Endothelial cell of umbilical vein (primary cell): Measurements from ENCODE around the gene UFD1. TPM values are rescaled to one million over a fixed set of nuclear protein-coding genes. Genes with fewer than 3 reads are reported as not detected.

Experiments
- BruUV-seq: library from RNA; stranded (reverse); fragments of 400-500 nt; replicated peaks from 2 replicates; lab custom pipeline; 2021; lab: Mats Ljungman, UMichigan
- CTCF ChIA-PET: fragments of 300-600, 350-600 bp; sonication (Branson Sonifier 250); formaldehyde crosslinking; loops from one replicate; lab custom pipeline; 2021; ENCODE audit warnings: antibody characterized with exemption, inconsistent platforms; lab: Charles Lee
- POLR2A ChIA-PET: fragments of 300-600, 350-600 bp; sonication (Branson Sonifier 250); formaldehyde crosslinking; loops from one replicate; lab custom pipeline; 2021; ENCODE audit warnings: antibody characterized with exemption, inconsistent platforms; lab: Charles Lee
- DNase-seq: peaks from one replicate; pipeline ENCODE4 v3.0.0-alpha.2; 2011; ENCODE audit warnings: low read depth, low spot score
- FAIRE-seq: peaks from 2 replicates; lab custom pipeline; 2011; peaks lifted over from hg19 to GRCh38; lab: Jason Lieb, UNC
- H2AFZ ChIP-seq: 2 replicates; pipeline ENCODE4 v1.6.0; 2012; ENCODE audit warnings: low read depth, low read length, control low read depth, inconsistent platforms
- H3K27ac ChIP-seq: 2 replicates; pipeline ENCODE4 v1.5.1; 2011; ENCODE audit warnings: low read depth, mild to moderate bottlenecking, control low read depth, low read length, moderate library complexity; ENCODE audit not compliant: insufficient read depth
- H3K27me3 ChIP-seq, 2 experiments: 2 replicates each; pipeline versions ENCODE4 v1.6.0 to v1.6.1; 2011; ENCODE audit warnings: low read length in 2 of 2, mixed read lengths in 1 of 2; ENCODE audit not compliant: control insufficient read depth in 2 of 2, insufficient read depth in 2 of 2
- H3K36me3 ChIP-seq, 2 experiments: 2 replicates in 1 of 2; 3 replicates in 1 of 2; pipeline ENCODE4 v1.5.1; 2011; ENCODE audit warnings: low read length in 2 of 2, mild to moderate bottlenecking in 1 of 2, moderate library complexity in 1 of 2; ENCODE audit not compliant: control insufficient read depth in 2 of 2, insufficient read depth in 2 of 2; ENCODE audit errors: extremely low read depth in 1 of 2
- H3K4me1 ChIP-seq: 3 replicates; pipeline ENCODE4 v1.5.1; 2011; ENCODE audit warnings: mild to moderate bottlenecking, low read length; ENCODE audit not compliant: control insufficient read depth, insufficient read depth; ENCODE audit errors: extremely low read depth
- H3K4me2 ChIP-seq: 2 replicates; pipeline ENCODE4 v1.6.1; 2011; ENCODE audit warnings: low read length, control low read depth, mixed read lengths; ENCODE audit not compliant: insufficient read depth
- H3K4me3 ChIP-seq, 3 experiments: fragments of 200-600 bp in 1 of 3; sonication (generic), shearing (Covaris generic) in 1 of 3; replicated peaks in 1 of 3; 2 replicates each; pipeline ENCODE4 v1.5.1; 2011 to 2016; ENCODE audit warnings: control low read depth in 3 of 3, low read length in 3 of 3, mild to moderate bottlenecking in 2 of 3, inconsistent platforms in 1 of 3, low read depth in 1 of 3, moderate library complexity in 1 of 3; ENCODE audit not compliant: insufficient read depth in 1 of 3
- H3K79me2 ChIP-seq: 2 replicates; pipeline ENCODE4 v1.6.0; 2012; ENCODE audit warnings: low read length, inconsistent platforms; ENCODE audit not compliant: control insufficient read depth, insufficient read depth
- H3K9ac ChIP-seq: replicated peaks from 2 replicates; pipeline ENCODE3; 2011; ENCODE audit warnings: low read length, control low read depth; ENCODE audit not compliant: insufficient read depth; ENCODE audit errors: extremely low read depth
- H3K9me1 ChIP-seq: replicated peaks from 3 replicates; pipeline ENCODE4 v1.6.0; 2011; ENCODE audit warnings: mild to moderate bottlenecking, low read length; ENCODE audit not compliant: control insufficient read depth, insufficient read depth; ENCODE audit errors: extremely low read depth
- H3K9me3 ChIP-seq: replicated peaks from 2 replicates; pipeline ENCODE4 v1.5.1; 2012; ENCODE audit warnings: low read length, inconsistent platforms; ENCODE audit not compliant: control insufficient read depth, insufficient read depth
- H4K20me1 ChIP-seq: replicated peaks from 2 replicates; pipeline ENCODE3; 2011; ENCODE audit warnings: mild to moderate bottlenecking, low read length; ENCODE audit not compliant: control insufficient read depth, insufficient read depth; ENCODE audit errors: extremely low read depth
- EZH2 ChIP-seq: IDR thresholded peaks from 2 replicates; pipeline ENCODE4 v1.6.1; 2012; ENCODE audit warnings: borderline replicate concordance, low read depth, mild to moderate bottlenecking, moderate library complexity, low read length, inconsistent platforms; ENCODE audit not compliant: severe bottlenecking
- FOS ChIP-seq: IDR thresholded peaks from 2 replicates; pipeline ENCODE4 v1.6.1; 2011; ENCODE audit warnings: mild to moderate bottlenecking, low read length, moderate library complexity, borderline replicate concordance; ENCODE audit not compliant: insufficient read depth
- GATA2 ChIP-seq: IDR thresholded peaks from 2 replicates; pipeline ENCODE4 v1.7.0; 2011; ENCODE audit warnings: low read depth, mild to moderate bottlenecking, moderate library complexity, mixed read lengths, low read length; ENCODE audit not compliant: insufficient read length, insufficient read depth
- JUN ChIP-seq: IDR thresholded peaks from 2 replicates; pipeline ENCODE4 v1.6.1; 2011; ENCODE audit warnings: borderline replicate concordance, low read depth; ENCODE audit not compliant: insufficient read length, insufficient read depth
- MYC ChIP-seq: IDR thresholded peaks from one replicate; pipeline ENCODE4 v1.6.1; 2011; ENCODE audit warnings: mild to moderate bottlenecking, low read depth, low read length
- POLR2A ChIP-seq: IDR thresholded peaks from 2 replicates; pipeline ENCODE4 v1.6.1; 2012; ENCODE audit warnings: low read depth, mild to moderate bottlenecking, control low read depth, low read length
- POLR2AphosphoS5 ChIP-seq: IDR thresholded peaks from 2 replicates; pipeline ENCODE4 v1.6.1; 2012; ENCODE audit warnings: low read depth, mild to moderate bottlenecking, control low read depth, low read length, moderate library complexity; ENCODE audit not compliant: insufficient read depth
- dilution Hi-C: fragments of 300-500 bp; cut with MboI; formaldehyde crosslinking; loops from one replicate; pipeline ENCODE4 v1.15.0; 2019; ENCODE audit warnings: low sequenced_read_pairs; ENCODE audit not compliant: extremely low pct_ligation_motif_present
- intact Hi-C: fragments of 100-400 bp; cut with micrococcal nuclease; formaldehyde crosslinking; loops from one replicate; pipeline ENCODE4 v1.10.0; 2022
- polyA plus RNA-seq, 4 experiments: library from polyadenylated mRNA; depleted of rRNA in 3 of 4; stranded (reverse) in 3 of 4; unstranded in 1 of 4; fragments of >200 nt; gene quantifications; 2 replicates each; pipeline versions ENCODE4 v1.2.1 to v1.2.3, GENCODE V29; 2011 to 2012; ENCODE audit warnings: missing spikeins in 1 of 4
- total RNA-seq: library from RNA; stranded (reverse); gene quantifications from 2 replicates; pipeline ENCODE4 v1.2.3, GENCODE V29; 2021
- TF ChIP-seq, protein P1 (sequence below): IDR thresholded peaks from 2 replicates; pipeline ENCODE4 v1.6.1; 2011; ENCODE audit not compliant: insufficient read depth, insufficient read length
- TF ChIP-seq, protein P2 (sequence below), 2 donors: IDR thresholded peaks; 1 replicate in 1 of 2; 2 replicates in 1 of 2; pipeline ENCODE4 v1.5.1; 2011; ENCODE audit warnings: low read length in 2 of 2, mild to moderate bottlenecking in 2 of 2, moderate library complexity in 2 of 2, control low read depth in 1 of 2, inconsistent platforms in 1 of 2, low read depth in 1 of 2; ENCODE audit not compliant: insufficient read depth in 1 of 2; ENCODE audit errors: extremely low read depth in 1 of 2

The UFD1 gene
- total and polyA plus RNA-seq, 2 donors (not counting 3 experiments of a cell fraction or from before 2014, with no cell fraction given), result 127 to 228 TPM

DNA sequence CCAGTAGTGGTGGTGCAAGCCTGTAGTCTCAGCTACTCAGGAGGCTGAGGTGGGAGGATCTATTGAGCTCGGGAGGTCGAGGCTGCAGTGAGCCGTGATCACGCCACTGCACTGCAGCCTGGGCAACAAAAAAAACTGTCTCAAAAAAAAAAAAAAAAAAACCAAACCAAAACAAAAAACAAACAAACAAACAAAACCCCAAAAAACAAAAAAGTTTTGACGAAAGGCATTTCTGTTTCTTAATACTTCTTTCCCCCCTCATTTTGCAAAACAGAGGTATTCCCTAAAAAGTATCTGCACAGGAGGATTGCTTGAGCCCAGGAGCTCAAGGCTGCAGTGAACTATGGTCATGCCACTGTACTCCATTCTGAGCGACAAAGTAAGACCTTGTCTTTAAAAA, 58.7 kb downstream of the UFD1 start:
- dilution Hi-C loops, result no loop called here

More for the DNA sequence above, 58.7 kb downstream of the UFD1 start:
- Histone ChIP-seq H3K4me1 (peaks cover 8% of the 10 kb centered on the region), H3K79me2 (peaks cover 93% of the 10 kb centered on the region), H4K20me1 (no peaks in the 10 kb centered on the region), H3K4me2 (no peak overlapping the region), H3K9ac (no peak overlapping the region), H2AFZ (no peak overlapping the region), H3K9me1 (no peaks in the 10 kb centered on the region), H3K27me3 (no peaks in the 10 kb centered on the region), H3K4me3 (no peak overlapping the region), H3K9me3 (no peaks in the 10 kb centered on the region), H3K27ac (no peak overlapping the region), H3K36me3 (no peaks in the 10 kb centered on the region)
- CTCF ChIA-PET, result no interaction called here
- no TSS peak for BruUV-seq
- intact Hi-C loops, result no loop called here
- DNase-seq (no peak), FAIRE-seq (no peak)
- no peak for TF ChIP-seq MYC
- TF ChIP-seq POLR2A, result no peak
- TF ChIP-seq GATA2, result no peak
- no peak for TF ChIP-seq EZH2
- no peak for TF ChIP-seq POLR2AphosphoS5
- TF ChIP-seq, protein P1, sequence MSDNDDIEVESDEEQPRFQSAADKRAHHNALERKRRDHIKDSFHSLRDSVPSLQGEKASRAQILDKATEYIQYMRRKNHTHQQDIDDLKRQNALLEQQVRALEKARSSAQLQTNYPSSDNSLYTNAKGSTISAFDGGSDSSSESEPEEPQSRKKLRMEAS, result no peak
- no peak for TF ChIP-seq JUN
- no peak for TF ChIP-seq FOS
- TF ChIP-seq, protein P2, sequence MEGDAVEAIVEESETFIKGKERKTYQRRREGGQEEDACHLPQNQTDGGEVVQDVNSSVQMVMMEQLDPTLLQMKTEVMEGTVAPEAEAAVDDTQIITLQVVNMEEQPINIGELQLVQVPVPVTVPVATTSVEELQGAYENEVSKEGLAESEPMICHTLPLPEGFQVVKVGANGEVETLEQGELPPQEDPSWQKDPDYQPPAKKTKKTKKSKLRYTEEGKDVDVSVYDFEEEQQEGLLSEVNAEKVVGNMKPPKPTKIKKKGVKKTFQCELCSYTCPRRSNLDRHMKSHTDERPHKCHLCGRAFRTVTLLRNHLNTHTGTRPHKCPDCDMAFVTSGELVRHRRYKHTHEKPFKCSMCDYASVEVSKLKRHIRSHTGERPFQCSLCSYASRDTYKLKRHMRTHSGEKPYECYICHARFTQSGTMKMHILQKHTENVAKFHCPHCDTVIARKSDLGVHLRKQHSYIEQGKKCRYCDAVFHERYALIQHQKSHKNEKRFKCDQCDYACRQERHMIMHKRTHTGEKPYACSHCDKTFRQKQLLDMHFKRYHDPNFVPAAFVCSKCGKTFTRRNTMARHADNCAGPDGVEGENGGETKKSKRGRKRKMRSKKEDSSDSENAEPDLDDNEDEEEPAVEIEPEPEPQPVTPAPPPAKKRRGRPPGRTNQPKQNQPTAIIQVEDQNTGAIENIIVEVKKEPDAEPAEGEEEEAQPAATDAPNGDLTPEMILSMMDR (IDR thresholded peaks at IDR 0.05; ENCODE audit: extremely low read depth in 1 of 2, insufficient read depth in 1 of 2, low read depth in 1 of 2, low read length in 2 of 2), result no peak
- POLR2A ChIA-PET, result no interaction called here
